HepG2 (cell line): ENCODE data around the gene TMEM183A. TPM values are rescaled to one million over a fixed set of nuclear protein-coding genes. Genes with fewer than 3 reads are reported as not detected.

Experiments used
- ATAC-seq: fragments of 200-7000 bp; cut with Tn5 transposase; 3 replicates; pipeline ENCODE4 v1.9.1; 2020; ENCODE audit warnings: mild to moderate bottlenecking, moderate library complexity
- BruUV-seq: library from RNA; stranded (reverse); fragments of 400-500 nt; replicated peaks from 2 replicates; lab custom pipeline; 2021; lab: Mats Ljungman, UMichigan
- CTCF ChIA-PET: fragments of 300-600 bp; formaldehyde crosslinking; extraction: SDS; loops from one replicate; lab custom pipeline; 2021; ENCODE audit warnings: low total read pairs, inconsistent platforms, low intra/inter-chr PET ratio; lab: Yijun Ruan, JAX
- POLR2A ChIA-PET: fragments of 350-600 bp; sonication (Branson Sonifier 250); formaldehyde crosslinking; loops from one replicate; lab custom pipeline; 2020; ENCODE audit warnings: antibody characterized with exemption, inconsistent platforms; lab: Yijun Ruan, JAX
- DNase-seq: peaks from one replicate; pipeline ENCODE4 v3.0.0-alpha.2; 2015; ENCODE audit warnings: low spot score
- FAIRE-seq: peaks from 3 replicates; lab custom pipeline; 2011; peaks lifted over from hg19 to GRCh38; lab: Jason Lieb, UNC
- H2AFZ ChIP-seq: one replicate; pipeline ENCODE4 v1.6.1; 2011; ENCODE audit warnings: low read length, inconsistent platforms
- H3K27ac ChIP-seq: fragments of 300-600 bp; 3 replicates; pipeline ENCODE4 v1.8.0; 2011; ENCODE audit warnings: mixed run types, mild to moderate bottlenecking, mixed read lengths, low read length, inconsistent platforms; ENCODE audit not compliant: insufficient read depth; ENCODE audit errors: extremely low read length
- H3K27me3 ChIP-seq, 2 experiments: fragments of 200-600 bp in 1 of 2; 2 replicates in 1 of 2; 3 replicates in 1 of 2; pipeline versions ENCODE4 v1.6.0 to v1.8.0; 2011; ENCODE audit warnings: low read length in 2 of 2, mild to moderate bottlenecking in 2 of 2, moderate library complexity in 2 of 2, inconsistent platforms in 1 of 2; ENCODE audit not compliant: insufficient read depth in 2 of 2, control insufficient read depth in 1 of 2
- H3K36me3 ChIP-seq, 2 experiments: fragments of 200-600 bp in 1 of 2; replicated peaks in 1 of 2; 2 replicates in 1 of 2; 3 replicates in 1 of 2; pipeline versions ENCODE4 v1.5.1 to v1.8.0; 2011; ENCODE audit warnings: low read length in 2 of 2, inconsistent platforms in 1 of 2; ENCODE audit not compliant: insufficient read depth in 2 of 2, control insufficient read depth in 1 of 2
- H3K4me1 ChIP-seq: 2 replicates; pipeline ENCODE4 v1.5.1; 2012; ENCODE audit warnings: low read length, inconsistent platforms; ENCODE audit not compliant: insufficient read depth
- H3K4me2 ChIP-seq: 2 replicates; pipeline ENCODE4 v1.6.0; 2011; ENCODE audit warnings: low read depth, low read length, inconsistent platforms
- H3K4me3 ChIP-seq, 3 experiments: fragments of 200-600 bp in 1 of 3; sonication (generic), shearing (Covaris generic) in 1 of 3; replicated peaks in 1 of 3; 2 replicates each; pipeline ENCODE4 v1.5.1; 2011 to 2016; ENCODE audit warnings: low read length in 3 of 3, inconsistent platforms in 2 of 3, low read depth in 2 of 3, mild to moderate bottlenecking in 2 of 3, control low read depth in 1 of 3, mixed read lengths in 1 of 3; ENCODE audit not compliant: insufficient read depth in 1 of 3
- H3K79me2 ChIP-seq: one replicate; pipeline ENCODE4 v1.6.1; 2011; ENCODE audit warnings: low read length, inconsistent platforms; ENCODE audit not compliant: insufficient read depth
- H3K9ac ChIP-seq: 2 replicates; pipeline ENCODE4 v1.6.0; 2011; ENCODE audit warnings: mild to moderate bottlenecking, low read depth, low read length, inconsistent platforms; ENCODE audit not compliant: insufficient read depth
- H3K9me3 ChIP-seq: 2 replicates; pipeline ENCODE4 v1.5.1; 2012; ENCODE audit warnings: mild to moderate bottlenecking, low read length
- H4K20me1 ChIP-seq: 2 replicates; pipeline ENCODE4 v1.6.0; 2011; ENCODE audit warnings: inconsistent platforms, mild to moderate bottlenecking, low read length, moderate library complexity; ENCODE audit not compliant: insufficient read depth
- ELF3 ChIP-seq: IDR thresholded peaks from 2 replicates; pipeline ENCODE4 v1.6.1; 2016; ENCODE audit warnings: missing genetic modification reagents, missing compliant biosample characterization
- FLYWCH1 ChIP-seq: sonication (generic); formaldehyde crosslinking; IDR thresholded peaks from 2 replicates; pipeline ENCODE4 v1.8.1; 2023; ENCODE audit warnings: mild to moderate bottlenecking, missing genetic modification reagents
- GATA4 ChIP-seq: sonication (generic); IDR thresholded peaks from 2 replicates; pipeline ENCODE4 v1.6.1; 2016; ENCODE audit warnings: antibody characterized with exemption, low read depth, borderline replicate concordance
- JDP2 ChIP-seq: sonication (generic); formaldehyde crosslinking; IDR thresholded peaks from 2 replicates; pipeline ENCODE4 v1.8.1; 2022; ENCODE audit warnings: missing genetic modification reagents, borderline replicate concordance
- KDM6A ChIP-seq: IDR thresholded peaks from 2 replicates; pipeline ENCODE4 v1.6.1; 2016; ENCODE audit warnings: low read depth
- RARG ChIP-seq: sonication (generic); formaldehyde crosslinking; IDR thresholded peaks from 2 replicates; pipeline ENCODE4 v1.4.0; 2020; ENCODE audit warnings: low read depth, mild to moderate bottlenecking, missing genetic modification reagents
- SRSF4 ChIP-seq: fragments of 200-400 bp; formaldehyde crosslinking; IDR thresholded peaks from one replicate; pipeline ENCODE4 v1.6.1; 2018; ENCODE audit warnings: mild to moderate bottlenecking, low read depth, low read length, moderate library complexity; ENCODE audit not compliant: poor library complexity, severe bottlenecking
- STAG1 ChIP-seq: sonication (generic); formaldehyde crosslinking; IDR thresholded peaks from 2 replicates; pipeline ENCODE4 v1.4.0; 2020; ENCODE audit warnings: missing genetic modification reagents
- TARDBP ChIP-seq: sonication (generic); formaldehyde crosslinking; IDR thresholded peaks from 2 replicates; pipeline ENCODE4 v1.8.0; 2022; ENCODE audit warnings: mild to moderate bottlenecking, missing genetic modification reagents
- TMF1 ChIP-seq: sonication (generic); formaldehyde crosslinking; IDR thresholded peaks from 2 replicates; pipeline ENCODE4 v1.8.1; 2022; ENCODE audit warnings: low read depth, missing genetic modification reagents
- ZNF205 ChIP-seq: IDR thresholded peaks from 2 replicates; pipeline ENCODE4 v1.6.1; 2018; ENCODE audit warnings: missing biosample characterization, missing genetic modification reagents
- ZNF24 ChIP-seq: fragments of 450-650 bp; IDR thresholded peaks from 2 replicates; pipeline ENCODE4 v1.6.1; 2017; ENCODE audit warnings: antibody characterized with exemption, mild to moderate bottlenecking
- ZNF878 ChIP-seq: sonication (generic); formaldehyde crosslinking; IDR thresholded peaks from 2 replicates; pipeline ENCODE4 v1.8.1; 2023; ENCODE audit warnings: mild to moderate bottlenecking, missing genetic modification reagents, moderate library complexity
- ZSCAN9 ChIP-seq: IDR thresholded peaks from 2 replicates; pipeline ENCODE4 v1.6.1; 2016; ENCODE audit warnings: borderline replicate concordance
- WGBS: methylation state at CpG from one replicate; pipeline ENCODE4 v1.1.6; 2017; ENCODE audit warnings: low lambda C conversion rate; 5-methylcytosine and 5-hydroxymethylcytosine counted together
- in situ Hi-C: cut with HindIII; loops from 2 replicates; pipeline ENCODE4 v1.10.0; 2017; ENCODE audit warnings: low pct_unique_long_range_greater_than_20kb; ENCODE audit not compliant: extremely low pct_ligation_motif_present
- intact Hi-C: fragments of 100-400 bp; cut with micrococcal nuclease; formaldehyde crosslinking; loops from one replicate; pipeline ENCODE4 v1.10.0; 2022; ENCODE audit not compliant: unreplicated experiment
- polyA plus RNA-seq, 8 experiments: library from polyadenylated mRNA; depleted of rRNA in 3 of 8; stranded (reverse) in 7 of 8; unstranded in 1 of 8; fragments of >200 nt; fragmentation: Illumina TruSeq in 4 of 8; extraction: Trizol in 4 of 8; gene quantifications; 2 replicates each; pipeline versions ENCODE4 v1.2.1 to v1.2.3, GENCODE V29; 2011 to 2016; ENCODE audit warnings: low read depth in 4 of 8, missing spikeins in 1 of 8, mixed read lengths in 1 of 8; ENCODE audit not compliant: insufficient read depth in 1 of 8
- total RNA-seq, 5 experiments: library from RNA; depleted of rRNA; stranded (reverse); fragments of >200 nt; fragmentation: Illumina TruSeq; extraction: Trizol; gene quantifications; 2 replicates each; pipeline ENCODE4 v1.2.3, GENCODE V29; 2016; ENCODE audit warnings: low read depth in 1 of 5
- TF ChIP-seq, protein P1 (sequence below): sonication (generic); formaldehyde crosslinking; IDR thresholded peaks from 2 replicates; pipeline ENCODE4 v1.8.0; 2022; ENCODE audit warnings: mild to moderate bottlenecking, missing genetic modification reagents, moderate library complexity
- TF ChIP-seq, protein P2 (sequence below): sonication (generic); formaldehyde crosslinking; IDR thresholded peaks from 2 replicates; pipeline ENCODE4 v1.8.0; 2022; ENCODE audit warnings: mild to moderate bottlenecking, missing genetic modification reagents; ENCODE audit not compliant: insufficient replicate concordance
- TF ChIP-seq, protein P3 (sequence below): sonication (generic); formaldehyde crosslinking; IDR thresholded peaks from 2 replicates; pipeline ENCODE4 v1.9.0; 2021; ENCODE audit warnings: missing genetic modification reagents, borderline replicate concordance
- TF ChIP-seq, protein P4 (sequence below): sonication (generic); formaldehyde crosslinking; IDR thresholded peaks from 2 replicates; pipeline ENCODE4 v1.5.1; 2020; ENCODE audit warnings: mild to moderate bottlenecking, missing genetic modification reagents, moderate library complexity
- TF ChIP-seq, protein P5 (sequence below): sonication (generic); formaldehyde crosslinking; IDR thresholded peaks from 2 replicates; pipeline ENCODE4 v1.4.0; 2020; ENCODE audit warnings: mild to moderate bottlenecking, missing genetic modification reagents

Gene TMEM183A
- total and polyA plus RNA-seq, 2 of the 13 experiments (the other 11 are each of a cell fraction or from before 2014, with no cell fraction given), result 59.7 to 82.0 TPM

DNA sequence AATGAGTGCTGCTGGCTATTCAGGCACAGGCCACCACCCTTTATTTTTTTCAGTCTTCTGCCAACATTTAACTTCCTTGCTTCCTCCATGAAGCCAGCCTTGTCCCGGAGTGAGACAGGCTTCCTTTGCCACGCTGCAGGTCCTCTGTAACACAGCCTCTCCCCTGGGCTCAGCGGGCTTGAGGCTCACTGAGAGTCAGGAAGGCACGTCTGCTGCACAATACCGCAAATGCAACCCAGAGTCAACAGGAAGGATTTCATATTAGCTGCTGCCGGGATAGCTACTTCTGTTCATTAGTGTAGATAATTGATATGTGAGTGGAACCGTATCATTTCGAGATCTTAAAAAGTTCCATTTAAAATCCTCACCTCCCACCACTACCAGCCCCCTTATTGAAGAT, 56.1 kb downstream of the TMEM183A start:
- Histone ChIP-seq H3K4me2 (no peak overlapping the region), H4K20me1 (no peaks in the 10 kb centered on the region), H3K4me3 (no peak overlapping the region), H3K36me3 (no peaks in the 10 kb centered on the region), H3K9me3 (no peaks in the 10 kb centered on the region), H3K4me1 (peaks cover 10% of the 10 kb centered on the region), H3K9ac (no peak overlapping the region), H3K27me3 (peaks cover 0 to 6% of the 10 kb centered on the region in 2 experiments; a peak in 3 of 5 replicates), H2AFZ (no peak overlapping the region), H3K27ac (no peak overlapping the region), H3K79me2 (no peaks in the 10 kb centered on the region)
- WGBS, result 56% methylated on average over 8 of the region's 8 CpGs
- no peak for TF ChIP-seq SRSF4
- TF ChIP-seq, protein P1, sequence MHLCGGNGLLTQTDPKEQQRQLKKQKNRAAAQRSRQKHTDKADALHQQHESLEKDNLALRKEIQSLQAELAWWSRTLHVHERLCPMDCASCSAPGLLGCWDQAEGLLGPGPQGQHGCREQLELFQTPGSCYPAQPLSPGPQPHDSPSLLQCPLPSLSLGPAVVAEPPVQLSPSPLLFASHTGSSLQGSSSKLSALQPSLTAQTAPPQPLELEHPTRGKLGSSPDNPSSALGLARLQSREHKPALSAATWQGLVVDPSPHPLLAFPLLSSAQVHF (CRISPR knock-in tag), result no peak
- TF ChIP-seq KDM6A (CRISPR knock-in tag), result no peak
- no peak for TF ChIP-seq ZSCAN9 (CRISPR knock-in tag)
- no peak for TF ChIP-seq GATA4
- TF ChIP-seq ZNF24, result no peak
- TF ChIP-seq, protein P2, sequence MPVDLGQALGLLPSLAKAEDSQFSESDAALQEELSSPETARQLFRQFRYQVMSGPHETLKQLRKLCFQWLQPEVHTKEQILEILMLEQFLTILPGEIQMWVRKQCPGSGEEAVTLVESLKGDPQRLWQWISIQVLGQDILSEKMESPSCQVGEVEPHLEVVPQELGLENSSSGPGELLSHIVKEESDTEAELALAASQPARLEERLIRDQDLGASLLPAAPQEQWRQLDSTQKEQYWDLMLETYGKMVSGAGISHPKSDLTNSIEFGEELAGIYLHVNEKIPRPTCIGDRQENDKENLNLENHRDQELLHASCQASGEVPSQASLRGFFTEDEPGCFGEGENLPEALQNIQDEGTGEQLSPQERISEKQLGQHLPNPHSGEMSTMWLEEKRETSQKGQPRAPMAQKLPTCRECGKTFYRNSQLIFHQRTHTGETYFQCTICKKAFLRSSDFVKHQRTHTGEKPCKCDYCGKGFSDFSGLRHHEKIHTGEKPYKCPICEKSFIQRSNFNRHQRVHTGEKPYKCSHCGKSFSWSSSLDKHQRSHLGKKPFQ (CRISPR knock-in tag), result no peak
- TF ChIP-seq RARG (CRISPR knock-in tag), result no peak
- TF ChIP-seq, protein P3, sequence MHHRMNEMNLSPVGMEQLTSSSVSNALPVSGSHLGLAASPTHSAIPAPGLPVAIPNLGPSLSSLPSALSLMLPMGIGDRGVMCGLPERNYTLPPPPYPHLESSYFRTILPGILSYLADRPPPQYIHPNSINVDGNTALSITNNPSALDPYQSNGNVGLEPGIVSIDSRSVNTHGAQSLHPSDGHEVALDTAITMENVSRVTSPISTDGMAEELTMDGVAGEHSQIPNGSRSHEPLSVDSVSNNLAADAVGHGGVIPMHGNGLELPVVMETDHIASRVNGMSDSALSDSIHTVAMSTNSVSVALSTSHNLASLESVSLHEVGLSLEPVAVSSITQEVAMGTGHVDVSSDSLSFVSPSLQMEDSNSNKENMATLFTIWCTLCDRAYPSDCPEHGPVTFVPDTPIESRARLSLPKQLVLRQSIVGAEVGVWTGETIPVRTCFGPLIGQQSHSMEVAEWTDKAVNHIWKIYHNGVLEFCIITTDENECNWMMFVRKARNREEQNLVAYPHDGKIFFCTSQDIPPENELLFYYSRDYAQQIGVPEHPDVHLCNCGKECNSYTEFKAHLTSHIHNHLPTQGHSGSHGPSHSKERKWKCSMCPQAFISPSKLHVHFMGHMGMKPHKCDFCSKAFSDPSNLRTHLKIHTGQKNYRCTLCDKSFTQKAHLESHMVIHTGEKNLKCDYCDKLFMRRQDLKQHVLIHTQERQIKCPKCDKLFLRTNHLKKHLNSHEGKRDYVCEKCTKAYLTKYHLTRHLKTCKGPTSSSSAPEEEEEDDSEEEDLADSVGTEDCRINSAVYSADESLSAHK (CRISPR knock-in tag), result no peak
- TF ChIP-seq, protein P4, sequence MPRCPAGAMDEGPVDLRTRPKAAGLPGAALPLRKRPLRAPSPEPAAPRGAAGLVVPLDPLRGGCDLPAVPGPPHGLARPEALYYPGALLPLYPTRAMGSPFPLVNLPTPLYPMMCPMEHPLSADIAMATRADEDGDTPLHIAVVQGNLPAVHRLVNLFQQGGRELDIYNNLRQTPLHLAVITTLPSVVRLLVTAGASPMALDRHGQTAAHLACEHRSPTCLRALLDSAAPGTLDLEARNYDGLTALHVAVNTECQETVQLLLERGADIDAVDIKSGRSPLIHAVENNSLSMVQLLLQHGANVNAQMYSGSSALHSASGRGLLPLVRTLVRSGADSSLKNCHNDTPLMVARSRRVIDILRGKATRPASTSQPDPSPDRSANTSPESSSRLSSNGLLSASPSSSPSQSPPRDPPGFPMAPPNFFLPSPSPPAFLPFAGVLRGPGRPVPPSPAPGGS (CRISPR knock-in tag), result no peak
- no peak for TF ChIP-seq ZNF205
- TF ChIP-seq ZNF878, result no peak
- TF ChIP-seq, protein P5, sequence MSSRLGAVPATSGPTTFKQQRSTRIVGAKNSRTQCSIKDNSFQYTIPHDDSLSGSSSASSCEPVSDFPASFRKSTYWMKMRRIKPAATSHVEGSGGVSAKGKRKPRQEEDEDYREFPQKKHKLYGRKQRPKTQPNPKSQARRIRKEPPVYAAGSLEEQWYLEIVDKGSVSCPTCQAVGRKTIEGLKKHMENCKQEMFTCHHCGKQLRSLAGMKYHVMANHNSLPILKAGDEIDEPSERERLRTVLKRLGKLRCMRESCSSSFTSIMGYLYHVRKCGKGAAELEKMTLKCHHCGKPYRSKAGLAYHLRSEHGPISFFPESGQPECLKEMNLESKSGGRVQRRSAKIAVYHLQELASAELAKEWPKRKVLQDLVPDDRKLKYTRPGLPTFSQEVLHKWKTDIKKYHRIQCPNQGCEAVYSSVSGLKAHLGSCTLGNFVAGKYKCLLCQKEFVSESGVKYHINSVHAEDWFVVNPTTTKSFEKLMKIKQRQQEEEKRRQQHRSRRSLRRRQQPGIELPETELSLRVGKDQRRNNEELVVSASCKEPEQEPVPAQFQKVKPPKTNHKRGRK (CRISPR knock-in tag), result no peak
- no peak for TF ChIP-seq ELF3 (CRISPR knock-in tag)
- no peak for TF ChIP-seq TMF1 (CRISPR knock-in tag)
- no peak for TF ChIP-seq STAG1 (CRISPR knock-in tag)
- no peak for TF ChIP-seq FLYWCH1 (CRISPR knock-in tag)
- no peak for TF ChIP-seq TARDBP (CRISPR knock-in tag)
- TF ChIP-seq JDP2 (CRISPR knock-in tag), result no peak
- no TSS peak for BruUV-seq
- CTCF ChIA-PET, result no interaction called here
- intact Hi-C loops (no loop called here), in situ Hi-C loops (no loop called here)
- DNase-seq (no peak), ATAC-seq (no peak), FAIRE-seq (no peak)
- POLR2A ChIA-PET, result no interaction called here
